ENCODE results near the gene SLC5A1.

DNA sequence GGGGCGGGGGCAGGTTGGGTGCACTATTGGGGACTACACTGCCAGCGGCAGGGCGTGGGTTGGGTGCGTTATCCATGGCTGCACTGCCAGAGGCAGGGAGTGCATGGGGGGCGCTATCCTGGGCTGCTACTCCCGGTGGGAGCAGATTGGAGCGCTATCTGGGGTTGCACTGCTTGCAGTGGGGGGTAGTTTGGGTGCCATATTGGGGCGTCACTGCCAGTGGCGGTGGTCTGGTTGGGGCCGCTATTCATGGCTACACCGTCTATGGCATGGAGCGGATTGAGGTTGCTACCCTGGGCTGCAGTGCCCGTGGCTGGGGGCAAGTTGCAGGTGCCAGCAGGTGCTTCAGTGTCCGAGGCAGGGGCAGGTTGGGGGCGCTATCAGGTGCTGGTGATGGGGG, 79.8 kb downstream of the SLC5A1 start:
- TF ChIP-seq, protein P1, sequence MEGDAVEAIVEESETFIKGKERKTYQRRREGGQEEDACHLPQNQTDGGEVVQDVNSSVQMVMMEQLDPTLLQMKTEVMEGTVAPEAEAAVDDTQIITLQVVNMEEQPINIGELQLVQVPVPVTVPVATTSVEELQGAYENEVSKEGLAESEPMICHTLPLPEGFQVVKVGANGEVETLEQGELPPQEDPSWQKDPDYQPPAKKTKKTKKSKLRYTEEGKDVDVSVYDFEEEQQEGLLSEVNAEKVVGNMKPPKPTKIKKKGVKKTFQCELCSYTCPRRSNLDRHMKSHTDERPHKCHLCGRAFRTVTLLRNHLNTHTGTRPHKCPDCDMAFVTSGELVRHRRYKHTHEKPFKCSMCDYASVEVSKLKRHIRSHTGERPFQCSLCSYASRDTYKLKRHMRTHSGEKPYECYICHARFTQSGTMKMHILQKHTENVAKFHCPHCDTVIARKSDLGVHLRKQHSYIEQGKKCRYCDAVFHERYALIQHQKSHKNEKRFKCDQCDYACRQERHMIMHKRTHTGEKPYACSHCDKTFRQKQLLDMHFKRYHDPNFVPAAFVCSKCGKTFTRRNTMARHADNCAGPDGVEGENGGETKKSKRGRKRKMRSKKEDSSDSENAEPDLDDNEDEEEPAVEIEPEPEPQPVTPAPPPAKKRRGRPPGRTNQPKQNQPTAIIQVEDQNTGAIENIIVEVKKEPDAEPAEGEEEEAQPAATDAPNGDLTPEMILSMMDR (IDR thresholded peaks at IDR 0.05; ENCODE audit: poor library complexity, severe bottlenecking), result no peak
- TF ChIP-seq EP300 (conservative IDR thresholded peaks at IDR 0.05; ENCODE audit: poor library complexity, severe bottlenecking) (no peak), EZH2 (IDR thresholded peaks at IDR 0.05; ENCODE audit: borderline replicate concordance, insufficient read depth, low read length, poor library complexity, severe bottlenecking) (no peak), TAF1 (IDR thresholded peaks at IDR 0.05; ENCODE audit: low read depth) (no peak), POLR2AphosphoS5 (IDR thresholded peaks at IDR 0.05) (no peak), MXI1 (conservative IDR thresholded peaks at IDR 0.05; ENCODE audit: poor library complexity, severe bottlenecking) (no peak)
- TF ChIP-seq, protein P2, sequence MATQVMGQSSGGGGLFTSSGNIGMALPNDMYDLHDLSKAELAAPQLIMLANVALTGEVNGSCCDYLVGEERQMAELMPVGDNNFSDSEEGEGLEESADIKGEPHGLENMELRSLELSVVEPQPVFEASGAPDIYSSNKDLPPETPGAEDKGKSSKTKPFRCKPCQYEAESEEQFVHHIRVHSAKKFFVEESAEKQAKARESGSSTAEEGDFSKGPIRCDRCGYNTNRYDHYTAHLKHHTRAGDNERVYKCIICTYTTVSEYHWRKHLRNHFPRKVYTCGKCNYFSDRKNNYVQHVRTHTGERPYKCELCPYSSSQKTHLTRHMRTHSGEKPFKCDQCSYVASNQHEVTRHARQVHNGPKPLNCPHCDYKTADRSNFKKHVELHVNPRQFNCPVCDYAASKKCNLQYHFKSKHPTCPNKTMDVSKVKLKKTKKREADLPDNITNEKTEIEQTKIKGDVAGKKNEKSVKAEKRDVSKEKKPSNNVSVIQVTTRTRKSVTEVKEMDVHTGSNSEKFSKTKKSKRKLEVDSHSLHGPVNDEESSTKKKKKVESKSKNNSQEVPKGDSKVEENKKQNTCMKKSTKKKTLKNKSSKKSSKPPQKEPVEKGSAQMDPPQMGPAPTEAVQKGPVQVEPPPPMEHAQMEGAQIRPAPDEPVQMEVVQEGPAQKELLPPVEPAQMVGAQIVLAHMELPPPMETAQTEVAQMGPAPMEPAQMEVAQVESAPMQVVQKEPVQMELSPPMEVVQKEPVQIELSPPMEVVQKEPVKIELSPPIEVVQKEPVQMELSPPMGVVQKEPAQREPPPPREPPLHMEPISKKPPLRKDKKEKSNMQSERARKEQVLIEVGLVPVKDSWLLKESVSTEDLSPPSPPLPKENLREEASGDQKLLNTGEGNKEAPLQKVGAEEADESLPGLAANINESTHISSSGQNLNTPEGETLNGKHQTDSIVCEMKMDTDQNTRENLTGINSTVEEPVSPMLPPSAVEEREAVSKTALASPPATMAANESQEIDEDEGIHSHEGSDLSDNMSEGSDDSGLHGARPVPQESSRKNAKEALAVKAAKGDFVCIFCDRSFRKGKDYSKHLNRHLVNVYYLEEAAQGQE (IDR thresholded peaks at IDR 0.05; ENCODE audit: borderline replicate concordance), result no peak

Data from neural cell (in vitro differentiated cells).